Ishikawa (cell line): Measurements from ENCODE around the gene WWTR1.

Source experiments
- CEBPB ChIP-seq: IDR thresholded peaks from 2 replicates; pipeline ENCODE4 v1.6.1; 2012
- CREB1 ChIP-seq: IDR thresholded peaks from 2 replicates; pipeline ENCODE4 v1.6.1; 2012; ENCODE audit warnings: low read depth
- EP300 ChIP-seq: IDR thresholded peaks from 2 replicates; pipeline ENCODE4 v1.6.1; 2012; ENCODE audit warnings: borderline replicate concordance
- FOXM1 ChIP-seq: IDR thresholded peaks from 2 replicates; pipeline ENCODE4 v1.6.1; 2012; ENCODE audit warnings: low read depth, borderline replicate concordance
- MAX ChIP-seq: IDR thresholded peaks from 2 replicates; pipeline ENCODE4 v1.6.1; 2012
- NFIC ChIP-seq: IDR thresholded peaks from 2 replicates; pipeline ENCODE4 v1.6.1; 2012
- RAD21 ChIP-seq: IDR thresholded peaks from 2 replicates; pipeline ENCODE4 v1.6.1; 2012; ENCODE audit warnings: low read depth
- REST ChIP-seq: IDR thresholded peaks from 2 replicates; pipeline ENCODE4 v1.6.1; 2012; ENCODE audit warnings: low read depth, mild to moderate bottlenecking
- TAF1 ChIP-seq: IDR thresholded peaks from 2 replicates; pipeline ENCODE4 v1.6.1; 2012; ENCODE audit warnings: low read depth, mild to moderate bottlenecking
- TEAD4 ChIP-seq: IDR thresholded peaks from 2 replicates; pipeline ENCODE4 v1.6.1; 2012
- YY1 ChIP-seq: IDR thresholded peaks from 2 replicates; pipeline ENCODE4 v1.6.1; 2012; ENCODE audit warnings: low read depth

DNA sequence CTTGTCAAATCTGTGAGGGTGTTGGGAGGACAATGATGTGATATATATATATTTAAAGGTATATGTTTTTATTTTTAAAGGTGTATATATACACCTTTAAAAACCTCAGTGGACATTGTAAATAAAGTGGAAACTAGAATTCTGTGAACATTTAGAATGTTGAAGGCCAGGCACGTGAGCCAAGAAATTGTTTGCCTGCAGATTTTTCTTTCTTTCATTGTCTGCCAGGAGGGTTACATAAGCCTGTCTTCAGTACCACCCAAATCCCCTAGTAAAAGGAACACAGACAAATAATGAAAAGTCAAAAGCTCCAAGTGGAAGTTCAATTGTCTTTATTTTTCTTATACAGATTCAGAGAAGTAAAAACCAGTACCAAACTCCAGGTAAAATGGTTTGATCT, 140.9 kb downstream of the WWTR1 start:
- no peak for TF ChIP-seq TEAD4
- no peak for TF ChIP-seq EP300
- no peak for TF ChIP-seq REST
- no peak for TF ChIP-seq YY1
- no peak for TF ChIP-seq MAX
- no peak for TF ChIP-seq CREB1
- TF ChIP-seq FOXM1, result no peak
- no peak for TF ChIP-seq CEBPB
- TF ChIP-seq RAD21, result no peak
- no peak for TF ChIP-seq TAF1
- no peak for TF ChIP-seq NFIC
